ENCODE measurements around the gene RNF175.

GRCh38 chr4:153741541-153741940, 18.3 kb downstream of the RNF175 start:
- TF ChIP-seq, protein P1, sequence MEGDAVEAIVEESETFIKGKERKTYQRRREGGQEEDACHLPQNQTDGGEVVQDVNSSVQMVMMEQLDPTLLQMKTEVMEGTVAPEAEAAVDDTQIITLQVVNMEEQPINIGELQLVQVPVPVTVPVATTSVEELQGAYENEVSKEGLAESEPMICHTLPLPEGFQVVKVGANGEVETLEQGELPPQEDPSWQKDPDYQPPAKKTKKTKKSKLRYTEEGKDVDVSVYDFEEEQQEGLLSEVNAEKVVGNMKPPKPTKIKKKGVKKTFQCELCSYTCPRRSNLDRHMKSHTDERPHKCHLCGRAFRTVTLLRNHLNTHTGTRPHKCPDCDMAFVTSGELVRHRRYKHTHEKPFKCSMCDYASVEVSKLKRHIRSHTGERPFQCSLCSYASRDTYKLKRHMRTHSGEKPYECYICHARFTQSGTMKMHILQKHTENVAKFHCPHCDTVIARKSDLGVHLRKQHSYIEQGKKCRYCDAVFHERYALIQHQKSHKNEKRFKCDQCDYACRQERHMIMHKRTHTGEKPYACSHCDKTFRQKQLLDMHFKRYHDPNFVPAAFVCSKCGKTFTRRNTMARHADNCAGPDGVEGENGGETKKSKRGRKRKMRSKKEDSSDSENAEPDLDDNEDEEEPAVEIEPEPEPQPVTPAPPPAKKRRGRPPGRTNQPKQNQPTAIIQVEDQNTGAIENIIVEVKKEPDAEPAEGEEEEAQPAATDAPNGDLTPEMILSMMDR (IDR thresholded peaks at IDR 0.05): no peak
- no peak for TF ChIP-seq POLR2A (IDR thresholded peaks at IDR 0.05)

Measured in transverse colon (tissue), 3 donors.